IPS-18a (cell line): ENCODE measurements around the gene NADSYN1.

Experiments used
- H3K27ac ChIP-seq: one replicate; pipeline ENCODE4 v1.5.1; 2013; ENCODE audit warnings: low read length
- H3K27me3 ChIP-seq: one replicate; pipeline ENCODE4 v1.6.1; 2013; ENCODE audit warnings: mild to moderate bottlenecking, low read length; ENCODE audit not compliant: control insufficient read depth, insufficient read depth
- H3K36me3 ChIP-seq: one replicate; pipeline ENCODE4 v1.6.1; 2013; ENCODE audit warnings: low read depth, low read length; ENCODE audit not compliant: control insufficient read depth
- H3K4me1 ChIP-seq: one replicate; pipeline ENCODE4 v1.6.1; 2013; ENCODE audit warnings: low read depth, low read length; ENCODE audit not compliant: control insufficient read depth
- H3K4me3 ChIP-seq: one replicate; pipeline ENCODE4 v1.5.1; 2013; ENCODE audit warnings: low read length
- H3K9ac ChIP-seq: one replicate; pipeline ENCODE4 v1.6.1; 2013; ENCODE audit warnings: mild to moderate bottlenecking, low read length, moderate library complexity
- H3K9me3 ChIP-seq: one replicate; pipeline ENCODE4 v1.6.1; 2013; ENCODE audit warnings: low read depth, low read length; ENCODE audit not compliant: control insufficient read depth

NADSYN1 gene

GRCh38 chr11:71501071-71501985 is 48.3 kb downstream of the NADSYN1 start:
- H3K36me3 ChIP-seq, result peaks cover 10% of the 10 kb centered on the region
- H3K27ac ChIP-seq, result no peak overlapping the region
- H3K9me3 ChIP-seq, result no peaks in the 10 kb centered on the region
- no peak overlapping the region for H3K4me3 ChIP-seq
- no peak overlapping the region for H3K9ac ChIP-seq
- no peaks in the 10 kb centered on the region for H3K27me3 ChIP-seq
- peaks cover 22% of the 10 kb centered on the region for H3K4me1 ChIP-seq

- Histone ChIP-seq H3K36me3 (peaks cover 10% of the 10 kb centered on the region), H3K27ac (no peak overlapping the region), H3K9ac (no peak overlapping the region), H3K27me3 (no peaks in the 10 kb centered on the region), H3K4me3 (no peak overlapping the region), H3K9me3 (no peaks in the 10 kb centered on the region), H3K4me1 (peaks cover 22% of the 10 kb centered on the region)
Observed at GRCh38 chr11:71502026-71502425, 49.0 kb downstream of the NADSYN1 start.

GRCh38 chr11:71502871-71503435 is 50.0 kb downstream of the NADSYN1 start:
- H3K27ac ChIP-seq, result no peak overlapping the region
- peaks cover 22% of the 10 kb centered on the region for H3K4me1 ChIP-seq
- H3K36me3 ChIP-seq, result peaks cover 10% of the 10 kb centered on the region

GRCh38 chr11:71504531-71504930 is 51.5 kb downstream of the NADSYN1 start:
- H3K27me3 ChIP-seq, result no peaks in the 10 kb centered on the region
- no peak overlapping the region for H3K4me3 ChIP-seq
- no peaks in the 10 kb centered on the region for H3K36me3 ChIP-seq
- H3K27ac ChIP-seq, result no peak overlapping the region
- peaks cover 13% of the 10 kb centered on the region for H3K9me3 ChIP-seq
- peaks cover 22% of the 10 kb centered on the region for H3K4me1 ChIP-seq
- no peak overlapping the region for H3K9ac ChIP-seq

More at GRCh38 chr11:71502871-71503435, 50.0 kb downstream of the NADSYN1 start:
- Histone ChIP-seq H3K9ac (no peak overlapping the region), H3K4me3 (no peak overlapping the region), H3K9me3 (no peaks in the 10 kb centered on the region), H3K27me3 (no peaks in the 10 kb centered on the region)

- Histone ChIP-seq H3K4me1 (peaks cover 22% of the 10 kb centered on the region), H3K36me3 (no peaks in the 10 kb centered on the region), H3K27me3 (no peaks in the 10 kb centered on the region), H3K9me3 (peaks cover 15% of the 10 kb centered on the region), H3K27ac (no peak overlapping the region), H3K9ac (no peak overlapping the region), H3K4me3 (no peak overlapping the region)
Observed at GRCh38 chr11:71505001-71505400, 52.0 kb downstream of the NADSYN1 start.

GRCh38 chr11:71505781-71506180 is 52.8 kb downstream of the NADSYN1 start:
- H3K4me1 ChIP-seq, result peaks cover 22% of the 10 kb centered on the region
- H3K27ac ChIP-seq, result no peak overlapping the region
- peak overlapping the region; percentile 14 for H3K9ac ChIP-seq
- H3K27me3 ChIP-seq, result no peaks in the 10 kb centered on the region
- no peak overlapping the region for H3K4me3 ChIP-seq
- no peaks in the 10 kb centered on the region for H3K36me3 ChIP-seq
- H3K9me3 ChIP-seq, result peaks cover 20% of the 10 kb centered on the region

- H3K4me3 ChIP-seq, result no peak overlapping the region
- H3K27ac ChIP-seq, result no peak overlapping the region
- H3K36me3 ChIP-seq, result no peaks in the 10 kb centered on the region
- no peaks in the 10 kb centered on the region for H3K27me3 ChIP-seq
- H3K9ac ChIP-seq, result no peak overlapping the region
- H3K9me3 ChIP-seq, result peaks cover 21% of the 10 kb centered on the region
- peaks cover 22% of the 10 kb centered on the region for H3K4me1 ChIP-seq
Observed at GRCh38 chr11:71507102-71507501, 54.1 kb downstream of the NADSYN1 start.

- Histone ChIP-seq H3K4me1 (no peaks in the 10 kb centered on the region), H3K9me3 (no peaks in the 10 kb centered on the region), H3K27ac (no peak overlapping the region), H3K9ac (no peak overlapping the region), H3K27me3 (no peaks in the 10 kb centered on the region), H3K36me3 (no peaks in the 10 kb centered on the region), H3K4me3 (no peak overlapping the region)
Observed at GRCh38 chr11:71518506-71519471, 65.8 kb downstream of the NADSYN1 start.

- Histone ChIP-seq H3K36me3 (no peaks in the 10 kb centered on the region), H3K4me3 (no peak overlapping the region), H3K27me3 (no peaks in the 10 kb centered on the region), H3K27ac (no peak overlapping the region), H3K9me3 (no peaks in the 10 kb centered on the region), H3K9ac (no peak overlapping the region), H3K4me1 (no peaks in the 10 kb centered on the region)
Observed at GRCh38 chr11:71519546-71519945, 66.5 kb downstream of the NADSYN1 start.

GRCh38 chr11:71525188-71525937 is 72.4 kb downstream of the NADSYN1 start:
- no peak overlapping the region for H3K4me3 ChIP-seq

More at GRCh38 chr11:71525188-71525937, 72.4 kb downstream of the NADSYN1 start:
- H3K4me1 ChIP-seq, result no peaks in the 10 kb centered on the region
- no peaks in the 10 kb centered on the region for H3K9me3 ChIP-seq
- no peaks in the 10 kb centered on the region for H3K36me3 ChIP-seq
- H3K27me3 ChIP-seq, result no peaks in the 10 kb centered on the region
- no peak overlapping the region for H3K9ac ChIP-seq
- no peak overlapping the region for H3K27ac ChIP-seq
